Activated CD4-positive, alpha-beta memory T cell treated with anti-CD3 and anti-CD28 coated beads for 36 hours (primary cell): Measurements from ENCODE around the gene JPT2. TPM values are rescaled to one million over a fixed set of nuclear protein-coding genes. Genes with fewer than 3 reads are reported as not detected.
A peak's percentile ranks its signal among the peaks of the same experiment; 100 is the strongest.

Source experiments
- CTCF ChIA-PET: fragments of 350-600 bp; sonication (Branson Sonifier 250); formaldehyde crosslinking; loops from one replicate; lab custom pipeline; 2021; ENCODE audit warnings: antibody characterized with exemption, inconsistent platforms; lab: Charles Lee
- POLR2A ChIA-PET: fragments of 350-600 bp; sonication (Branson Sonifier 250); formaldehyde crosslinking; loops from one replicate; lab custom pipeline; 2021; ENCODE audit warnings: antibody characterized with exemption; lab: Charles Lee
- DNase-seq: peaks from one replicate; pipeline ENCODE4 v3.0.0-alpha.2; 2020
- H3K27ac Mint-ChIP-seq: one replicate; pipeline ENCODE4 v1.8.0; 2021; ENCODE audit warnings: mixed read lengths
- H3K27me3 Mint-ChIP-seq: one replicate; pipeline ENCODE4 v1.8.0; 2021; ENCODE audit warnings: mixed read lengths
- H3K36me3 Mint-ChIP-seq: one replicate; pipeline ENCODE4 v1.8.0; 2021; ENCODE audit warnings: mixed read lengths
- H3K4me1 Mint-ChIP-seq: one replicate; pipeline ENCODE4 v1.8.0; 2021; ENCODE audit warnings: low read depth, mixed read lengths
- H3K4me3 Mint-ChIP-seq: one replicate; pipeline ENCODE4 v1.8.0; 2021; ENCODE audit warnings: mild to moderate bottlenecking, mixed read lengths
- H3K9me3 Mint-ChIP-seq: one replicate; pipeline ENCODE4 v1.8.0; 2021; ENCODE audit warnings: mixed read lengths
- intact Hi-C: fragments of 100-400 bp; cut with micrococcal nuclease; formaldehyde crosslinking; loops from one replicate; pipeline ENCODE4 v1.15.1; 2023
- total RNA-seq, 2 experiments: library from RNA; stranded (reverse); gene quantifications; one replicate each; pipeline ENCODE4 v1.2.3, GENCODE V29; 2021

JPT2 gene
- total RNA-seq, 2 experiments from 2014 or later, result 62.1 to 65.9 TPM

DNA sequence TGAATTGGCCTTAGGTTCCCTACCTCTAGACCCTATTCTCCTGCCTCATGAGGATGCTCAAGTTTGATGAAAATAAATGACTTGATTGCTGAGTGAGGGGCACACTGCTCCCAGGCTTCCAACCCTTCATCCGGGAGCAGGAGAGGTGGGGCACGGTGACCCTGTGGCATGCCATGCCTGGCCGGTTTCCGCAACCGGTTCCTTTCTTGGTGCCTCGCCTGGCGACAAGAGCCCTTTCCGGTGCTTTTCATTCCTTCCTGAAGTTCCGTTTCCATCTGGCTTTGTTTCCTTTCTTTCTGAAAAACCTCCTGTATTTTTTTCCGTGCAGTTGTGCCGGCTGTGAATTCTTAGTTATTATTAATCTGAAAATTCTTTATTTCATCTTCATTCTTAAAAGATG is 38.2 kb upstream of the JPT2 start:
- H3K27ac Mint-ChIP-seq, result no peak overlapping the region
- H3K4me3 Mint-ChIP-seq, result no peak overlapping the region
- H3K36me3 Mint-ChIP-seq, result peaks cover 35% of the 10 kb centered on the region
- ChIA-PET POLR2A (no interaction called here), CTCF (interaction anchor here (1.0 kb wide), 1 partner anchor 66 kb away, joined by 4 read pairs; the partner anchor contains the start of gene MAPK8IP3)
- no peak for DNase-seq
- intact Hi-C loops, result no loop called here
- no peaks in the 10 kb centered on the region for H3K9me3 Mint-ChIP-seq
- peaks cover 8% of the 10 kb centered on the region for H3K4me1 Mint-ChIP-seq
- H3K27me3 Mint-ChIP-seq, result no peaks in the 10 kb centered on the region

GRCh38 chr16:1640261-1640941 is 37.7 kb upstream of the JPT2 start:
- H3K27me3 Mint-ChIP-seq, result no peaks in the 10 kb centered on the region
- POLR2A ChIA-PET, result no interaction called here
- peaks cover 35% of the 10 kb centered on the region for H3K36me3 Mint-ChIP-seq

DNA sequence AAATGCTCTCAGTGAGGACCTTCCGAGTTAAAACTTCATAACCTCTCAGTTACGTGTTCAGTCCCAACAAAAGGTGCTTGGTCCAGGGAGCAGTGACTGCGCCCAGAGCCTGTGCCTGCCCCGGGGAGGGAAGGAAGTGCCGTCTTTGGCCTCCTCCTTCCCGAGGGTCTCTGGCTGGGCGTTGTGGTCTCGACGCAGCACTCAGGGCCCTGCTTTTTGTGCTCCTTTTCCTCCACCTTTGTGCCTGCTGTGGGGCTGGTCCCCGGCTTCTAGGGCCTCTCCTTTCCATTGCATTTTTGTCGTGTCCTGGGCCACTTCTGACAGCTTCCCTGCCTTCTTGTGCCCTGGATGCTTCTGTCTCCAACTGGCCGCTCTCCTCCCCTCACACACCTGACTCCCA is 36.8 kb upstream of the JPT2 start:
- no peaks in the 10 kb centered on the region for H3K9me3 Mint-ChIP-seq
- no peaks in the 10 kb centered on the region for H3K27me3 Mint-ChIP-seq
- ChIA-PET CTCF (no interaction called here), POLR2A (no interaction called here)
- DNase-seq, result no peak
- no peak overlapping the region for H3K27ac Mint-ChIP-seq
- H3K4me1 Mint-ChIP-seq, result peaks cover 18% of the 10 kb centered on the region
- no peak overlapping the region for H3K4me3 Mint-ChIP-seq
- intact Hi-C loops, result no loop called here
- H3K36me3 Mint-ChIP-seq, result peaks cover 35% of the 10 kb centered on the region

More at GRCh38 chr16:1640261-1640941, 37.7 kb upstream of the JPT2 start:
- Mint-ChIP-seq H3K4me1 (peaks cover 9% of the 10 kb centered on the region), H3K4me3 (no peak overlapping the region), H3K27ac (no peak overlapping the region), H3K9me3 (no peaks in the 10 kb centered on the region)
- intact Hi-C loops, result no loop called here
- peak; percentile 15 for DNase-seq
- CTCF ChIA-PET, result no interaction called here

- DNase-seq, result no peak
- ChIA-PET CTCF (no interaction called here), POLR2A (no interaction called here)
- Mint-ChIP-seq H3K27ac (no peak overlapping the region), H3K4me3 (no peak overlapping the region), H3K9me3 (no peaks in the 10 kb centered on the region), H3K27me3 (no peaks in the 10 kb centered on the region), H3K4me1 (peaks cover 25% of the 10 kb centered on the region), H3K36me3 (peaks cover 35% of the 10 kb centered on the region)
- intact Hi-C loops, result no loop called here
Observed at GRCh38 chr16:1642148-1642547, 35.9 kb upstream of the JPT2 start.

DNA sequence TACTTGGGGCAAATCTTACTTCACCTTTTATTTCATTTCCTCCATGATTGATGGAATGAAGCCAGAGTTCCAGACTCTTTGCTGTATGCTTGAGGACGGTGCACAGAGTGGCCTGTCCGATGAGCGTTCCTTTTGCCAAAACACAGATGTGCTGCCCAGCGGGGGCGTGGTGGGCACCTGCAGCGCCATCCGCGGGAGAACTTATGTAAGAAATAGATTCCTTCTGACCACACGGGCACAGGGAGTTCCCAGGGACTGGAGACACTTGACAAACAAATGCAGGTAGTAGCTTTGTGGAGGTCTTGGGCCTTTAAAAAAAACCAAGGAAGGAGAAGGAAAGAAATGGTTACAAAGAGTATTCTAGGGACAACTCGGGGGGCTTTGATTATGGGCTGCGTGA is 35.3 kb upstream of the JPT2 start:
- CTCF ChIA-PET, result no interaction called here
- POLR2A ChIA-PET, result no interaction called here
- intact Hi-C loops, result no loop called here

DNA sequence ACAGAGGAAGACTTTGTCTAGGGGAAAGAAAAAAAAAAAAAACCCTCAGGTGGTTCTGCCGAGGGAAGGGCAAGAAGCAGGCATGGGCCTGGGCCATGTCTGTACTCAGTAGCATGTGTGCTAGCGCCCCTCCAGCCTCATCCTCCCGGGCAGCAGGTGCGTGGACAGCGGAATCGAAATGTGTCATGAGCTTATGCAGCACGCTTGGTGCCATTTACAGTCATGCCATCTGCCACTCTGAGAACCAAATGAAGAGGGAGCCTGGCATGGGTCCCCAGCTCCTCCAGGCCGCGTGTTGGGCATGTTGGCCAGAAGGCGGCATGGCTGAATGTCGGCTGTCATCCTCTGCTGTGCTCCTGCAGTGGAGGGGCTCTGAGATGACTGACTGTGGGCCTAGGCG is 34.6 kb upstream of the JPT2 start:
- Mint-ChIP-seq H3K36me3 (peaks cover 38% of the 10 kb centered on the region), H3K4me3 (no peak overlapping the region), H3K27ac (no peak overlapping the region), H3K4me1 (peaks cover 25% of the 10 kb centered on the region), H3K27me3 (no peaks in the 10 kb centered on the region), H3K9me3 (no peaks in the 10 kb centered on the region)
- no peak for DNase-seq
- CTCF ChIA-PET, result no interaction called here
- POLR2A ChIA-PET, result no interaction called here
- intact Hi-C loops, result no loop called here

More for the DNA sequence above, 35.3 kb upstream of the JPT2 start:
- Mint-ChIP-seq H3K27me3 (no peaks in the 10 kb centered on the region), H3K4me3 (no peak overlapping the region), H3K36me3 (peaks cover 36% of the 10 kb centered on the region), H3K4me1 (peaks cover 25% of the 10 kb centered on the region), H3K27ac (no peak overlapping the region), H3K9me3 (no peaks in the 10 kb centered on the region)
- no peak for DNase-seq

DNA sequence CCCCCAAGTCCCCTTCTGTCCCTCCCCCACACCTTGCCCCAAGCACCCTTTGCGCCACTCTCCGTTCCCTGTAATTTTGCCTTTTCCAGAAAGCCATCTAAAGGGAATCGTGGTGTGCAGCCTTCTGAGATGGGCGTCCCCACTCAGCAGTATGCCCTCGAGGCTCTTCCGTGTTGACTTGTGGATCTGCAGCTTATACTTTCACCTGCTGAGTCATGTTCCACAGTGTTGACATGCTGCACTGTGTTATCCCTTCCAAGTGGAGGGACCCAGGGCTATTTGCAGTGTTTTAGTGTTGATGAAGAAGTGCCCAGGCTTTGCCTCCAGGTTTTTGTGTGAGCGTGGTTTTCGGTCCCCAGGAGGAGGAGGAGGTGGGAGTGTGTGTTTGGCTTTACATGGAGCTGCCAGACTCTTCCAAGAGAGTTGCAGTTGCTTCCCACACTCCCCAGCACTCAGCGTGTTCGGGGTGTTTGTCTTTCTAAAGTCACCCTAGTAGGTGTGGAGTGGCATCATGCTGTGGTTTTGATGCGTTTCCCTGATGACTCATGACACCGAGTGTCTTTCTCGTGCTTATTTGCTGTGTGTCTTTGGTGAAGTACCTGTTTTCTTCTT is 32.1 kb upstream of the JPT2 start:
- H3K27ac Mint-ChIP-seq, result peak overlapping the region; percentile 55
- peak; percentile 57 for DNase-seq
- ChIA-PET POLR2A (no interaction called here), CTCF (interaction anchor here (0.9 kb wide), 1 partner anchor 77 kb away, joined by 3 read pairs; no protein-coding TSS in a partner anchor)
- H3K4me3 Mint-ChIP-seq, result no peak overlapping the region
- peaks cover 18% of the 10 kb centered on the region for H3K4me1 Mint-ChIP-seq
- peaks cover 33% of the 10 kb centered on the region for H3K36me3 Mint-ChIP-seq
- no peaks in the 10 kb centered on the region for H3K27me3 Mint-ChIP-seq
- intact Hi-C loops, result loop anchor here (2.0 kb wide), 1 partner anchor 33 kb away; the partner anchor contains the start of gene JPT2
- H3K9me3 Mint-ChIP-seq, result no peaks in the 10 kb centered on the region

- CTCF ChIA-PET, result no interaction called here
- Mint-ChIP-seq H3K9me3 (no peaks in the 10 kb centered on the region), H3K4me3 (no peak overlapping the region), H3K27ac (no peak overlapping the region), H3K27me3 (no peaks in the 10 kb centered on the region), H3K36me3 (peaks cover 36% of the 10 kb centered on the region), H3K4me1 (peaks cover 18% of the 10 kb centered on the region)
- POLR2A ChIA-PET, result no interaction called here
- DNase-seq, result no peak
- intact Hi-C loops, result loop anchor here (2.0 kb wide), 1 partner anchor 31 kb away; the partner anchor contains the start of gene JPT2
Observed at GRCh38 chr16:1647856-1648255, 30.2 kb upstream of the JPT2 start.

GRCh38 chr16:1650131-1650530 is 27.9 kb upstream of the JPT2 start:
- POLR2A ChIA-PET, result interaction anchor here (0.6 to 1.1 kb wide), 3 partner anchors 31 to 200 kb away, joined by 3 read pairs; no protein-coding TSS in a partner anchor
- CTCF ChIA-PET, result interaction anchor here (1.3 kb wide), 1 partner anchor 56 kb away, joined by 4 read pairs; the partner anchor contains the start of gene MAPK8IP3
- Mint-ChIP-seq H3K4me3 (no peak overlapping the region), H3K36me3 (peaks cover 39% of the 10 kb centered on the region), H3K27me3 (no peaks in the 10 kb centered on the region), H3K4me1 (peaks cover 18% of the 10 kb centered on the region), H3K9me3 (no peaks in the 10 kb centered on the region), H3K27ac (no peak overlapping the region)
- peak; percentile 12 for DNase-seq
- intact Hi-C loops, result no loop called here

GRCh38 chr16:1651094-1651973 is 26.7 kb upstream of the JPT2 start:
- no peak overlapping the region for H3K4me3 Mint-ChIP-seq
- no peaks in the 10 kb centered on the region for H3K27me3 Mint-ChIP-seq
- peak; percentile 12 for DNase-seq
- H3K9me3 Mint-ChIP-seq, result no peaks in the 10 kb centered on the region
- peaks cover 42% of the 10 kb centered on the region for H3K36me3 Mint-ChIP-seq
- H3K27ac Mint-ChIP-seq, result no peak overlapping the region
- ChIA-PET CTCF (no interaction called here), POLR2A (interaction anchor here (0.6 to 0.7 kb wide), 2 partner anchors 111 to 1256 kb away, joined by 3 read pairs; no protein-coding TSS in a partner anchor)
- intact Hi-C loops, result no loop called here
- H3K4me1 Mint-ChIP-seq, result peaks cover 8% of the 10 kb centered on the region

DNA sequence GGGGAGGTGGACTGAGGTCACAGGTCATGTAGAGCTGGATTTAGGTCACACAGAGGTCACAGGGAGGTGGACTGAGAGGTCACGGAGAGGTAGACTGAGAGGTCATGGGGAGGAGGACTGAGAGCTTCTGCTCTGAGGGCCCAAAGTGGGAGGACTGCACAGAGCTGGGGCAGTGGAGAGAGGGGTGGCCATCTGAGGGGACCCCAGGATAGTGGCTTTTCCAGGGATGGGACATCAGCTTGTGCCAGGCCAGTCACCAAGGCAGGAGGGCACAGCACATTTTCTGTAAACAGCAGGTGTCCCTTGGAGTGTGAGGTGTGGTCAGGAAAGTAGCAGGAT is 26.1 kb upstream of the JPT2 start:
- Mint-ChIP-seq H3K9me3 (no peaks in the 10 kb centered on the region), H3K27ac (no peak overlapping the region), H3K27me3 (no peaks in the 10 kb centered on the region), H3K4me3 (no peak overlapping the region), H3K4me1 (peaks cover 2% of the 10 kb centered on the region), H3K36me3 (peaks cover 42% of the 10 kb centered on the region)
- intact Hi-C loops, result no loop called here
- ChIA-PET CTCF (no interaction called here), POLR2A (no interaction called here)
- no peak for DNase-seq

DNA sequence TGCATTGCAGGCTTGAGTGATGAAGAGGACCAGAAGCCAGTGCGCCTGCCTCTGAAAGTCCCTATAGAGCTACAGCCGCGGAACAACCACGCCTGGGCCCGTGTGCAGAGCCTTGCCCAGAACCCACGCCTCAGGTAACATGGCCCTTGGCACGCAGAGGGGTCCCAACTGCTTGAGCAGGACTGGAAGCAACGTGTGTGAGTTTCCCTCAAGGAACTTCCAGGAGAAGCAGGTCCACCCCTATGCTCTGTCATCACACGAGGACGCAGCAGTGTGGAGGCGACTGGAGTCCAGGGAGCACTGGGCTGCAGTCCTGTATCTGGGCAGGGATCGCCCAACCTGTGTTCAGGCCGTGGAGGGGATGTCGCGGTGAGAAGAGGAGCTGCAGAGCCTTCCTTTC is 25.1 kb upstream of the JPT2 start:
- Mint-ChIP-seq H3K27ac (no peak overlapping the region), H3K9me3 (no peaks in the 10 kb centered on the region), H3K4me3 (no peak overlapping the region), H3K36me3 (peaks cover 38% of the 10 kb centered on the region), H3K4me1 (peaks cover 2% of the 10 kb centered on the region), H3K27me3 (no peaks in the 10 kb centered on the region)
- CTCF ChIA-PET, result no interaction called here
- POLR2A ChIA-PET, result no interaction called here
- DNase-seq, result no peak
- intact Hi-C loops, result no loop called here
